Dermis blood vessel endothelial cell (primary cell): Measurements from ENCODE around the gene PEX7. TPM values are rescaled to one million over a fixed set of nuclear protein-coding genes. Genes with fewer than 3 reads are reported as not detected.
"Not testable (repeated sequence)": the region's sequence is repeated elsewhere in the genome, so short reads cannot be mapped to it uniquely, and the experiment has no call there.

Experiments
- DNase-seq: peaks from one replicate; pipeline ENCODE4 v3.0.0; 2010
- total RNA-seq: library from RNA; depleted of rRNA; stranded (reverse); fragments of >200 nt; gene quantifications from 2 replicates; pipeline ENCODE4 v1.2.3, GENCODE V29; 2014

The PEX7 gene
- total RNA-seq, 1 donor from 2014 or later: 7.7 TPM

GRCh38 chr6:136918706-136919105 lies 96.3 kb downstream of the PEX7 start:
- no peak for DNase-seq

- DNase-seq: no peak
These were observed 97.8 kb downstream of the PEX7 start for GRCh38 chr6:136920216-136920615.

- peak; percentile 17 for DNase-seq
These were observed 98.4 kb downstream of the PEX7 start for GRCh38 chr6:136920671-136921380.

GRCh38 chr6:136921381-136921935 lies 99.1 kb downstream of the PEX7 start:
- peak; percentile 7 for DNase-seq

- DNase-seq: peak; percentile 38
These were observed 99.7 kb downstream of the PEX7 start, which contains the start of gene SLC35D3 for GRCh38 chr6:136921936-136922684. SLC35D3 (plus strand) TSS chr6:136922301; CDS start chr6:136922429, 128 bp downstream.

GRCh38 chr6:136922685-136923006 lies 100.3 kb downstream of the PEX7 start:
- DNase-seq: no peak

GRCh38 chr6:136923116-136923953 lies 100.9 kb downstream of the PEX7 start:
- DNase-seq: no peak

GRCh38 chr6:136923954-136924673 lies 101.7 kb downstream of the PEX7 start:
- no peak for DNase-seq

GRCh38 chr6:136926383-136926782 lies 104.0 kb downstream of the PEX7 start:
- DNase-seq: no peak

GRCh38 chr6:136927292-136927691 lies 104.9 kb downstream of the PEX7 start:
- peak; percentile 44 for DNase-seq

GRCh38 chr6:136930528-136930927 lies 108.1 kb downstream of the PEX7 start:
- DNase-seq: no peak

GRCh38 chr6:136932599-136932998 lies 110.2 kb downstream of the PEX7 start:
- no peak for DNase-seq

- no peak for DNase-seq
These were observed 122.7 kb downstream of the PEX7 start for GRCh38 chr6:136945072-136945471.

- no peak for DNase-seq
These were observed 123.3 kb downstream of the PEX7 start for GRCh38 chr6:136945711-136946121.

- DNase-seq: no peak
These were observed 124.6 kb downstream of the PEX7 start for GRCh38 chr6:136947037-136947436.

GRCh38 chr6:136949957-136950356 lies 127.6 kb downstream of the PEX7 start:
- not testable (repeated sequence) for DNase-seq

- no peak for DNase-seq
These were observed 128.2 kb downstream of the PEX7 start for GRCh38 chr6:136950436-136951126.

- DNase-seq: no peak
These were observed 130.4 kb downstream of the PEX7 start for GRCh38 chr6:136952714-136953260.

- DNase-seq: no peak
These were observed 132.7 kb downstream of the PEX7 start for GRCh38 chr6:136955123-136955522.

- DNase-seq: peak; percentile 9
These were observed 134.5 kb downstream of the PEX7 start for GRCh38 chr6:136956590-136957544.
